H7 (cell line): ENCODE measurements around the gene UBXN4. TPM values are rescaled to one million over a fixed set of nuclear protein-coding genes. Genes with fewer than 3 reads are reported as not detected.

Source experiments
- total RNA-seq: library from RNA; depleted of rRNA; stranded (reverse); fragments of >200 nt; shearing (Covaris generic); gene quantifications from 2 replicates; pipeline ENCODE4 v1.2.3, GENCODE V29; 2014; rRNA removed

Gene UBXN4
- total RNA-seq, 1 experiment from 2014 or later: 56.5 TPM

Other genes starting within 250 kb of the UBXN4 start
- 10.4 and 14.0 TPM in 2 replicates for gene ZRANB3, start 210.6 kb upstream of the UBXN4 start, total RNA-seq
- 16.4 and 21.7 TPM in 2 replicates for gene R3HDM1, start 210.4 kb upstream of the UBXN4 start, total RNA-seq
- gene LCT, start 95.3 kb downstream of the UBXN4 start, total RNA-seq: 0.03 TPM in 1 of 2 replicates, not detected in the other
- 53.6 and 61.6 TPM in 2 replicates for gene MCM6, start 134.6 kb downstream of the UBXN4 start, total RNA-seq
- gene DARS1, start 243.8 kb downstream of the UBXN4 start, total RNA-seq: 79.5 and 108 TPM in 2 replicates